Astrocyte (in vitro differentiated cells and primary cell): ENCODE data around the gene CYSTM1.

ENCODE experiments used
- CTCF ChIP-seq: IDR thresholded peaks from 2 replicates; pipeline ENCODE4 v1.5.1; 2011; ENCODE audit warnings: low read depth, mild to moderate bottlenecking, inconsistent platforms, low read length, moderate library complexity; ENCODE audit not compliant: insufficient read depth
- EZH2 ChIP-seq: IDR thresholded peaks from 2 replicates; pipeline ENCODE4 v1.6.1; 2012; ENCODE audit warnings: mild to moderate bottlenecking, low read length, inconsistent platforms; ENCODE audit not compliant: insufficient read depth

- TF ChIP-seq CTCF (no peak), EZH2 (no peak)
Observed at GRCh38 chr5:140140435-140140834, 34.6 kb upstream of the CYSTM1 start.
